DND-41 (cell line): ENCODE data around the gene CDK7.

Experiments used
- CTCF ChIP-seq: IDR thresholded peaks from 2 replicates; pipeline ENCODE4 v1.5.1; 2012; ENCODE audit warnings: borderline replicate concordance, low read length, moderate library complexity, mild to moderate bottlenecking; ENCODE audit not compliant: poor library complexity, severe bottlenecking; ENCODE audit errors: extremely low read depth
- EZH2 ChIP-seq: IDR thresholded peaks from 3 replicates; pipeline ENCODE4 v1.6.1; 2012; ENCODE audit warnings: borderline replicate concordance, low read depth, mild to moderate bottlenecking, moderate library complexity, low read length, inconsistent platforms; ENCODE audit not compliant: severe bottlenecking

GRCh38 chr5:69285448-69286116 lies 50.9 kb downstream of the CDK7 start:
- TF ChIP-seq EZH2 = no peak
- TF ChIP-seq CTCF = no peak
